Hepatocyte (in vitro differentiated cells): Measurements from ENCODE around the gene DLK2. TPM values are rescaled to one million over a fixed set of nuclear protein-coding genes. Genes with fewer than 3 reads are reported as not detected.

Source experiments
- DNase-seq: peaks from one replicate; pipeline ENCODE4 v3.0.0-alpha.2; 2016; ENCODE audit warnings: low spot score
- H2AFZ ChIP-seq: fragments of 200-600 bp; sonication (generic); 2 replicates; pipeline ENCODE4 v1.6.0; 2016; ENCODE audit warnings: antibody characterized with exemption, mild to moderate bottlenecking
- H3K27ac ChIP-seq: fragments of 200-600 bp; sonication (generic); 2 replicates; pipeline ENCODE4 v1.5.1; 2016; ENCODE audit warnings: mild to moderate bottlenecking
- H3K27me3 ChIP-seq: fragments of 200-600 bp; sonication (generic); 2 replicates; pipeline ENCODE4 v1.6.1; 2016
- H3K36me3 ChIP-seq: fragments of 200-600 bp; sonication (generic); replicated peaks from 2 replicates; pipeline ENCODE4 v1.5.1; 2016; ENCODE audit warnings: low read depth; ENCODE audit not compliant: insufficient read depth
- H3K4me1 ChIP-seq: fragments of 200-600 bp; sonication (generic); 2 replicates; pipeline ENCODE4 v1.5.1; 2016; ENCODE audit warnings: mild to moderate bottlenecking, moderate library complexity; ENCODE audit not compliant: insufficient read depth
- H3K4me2 ChIP-seq: fragments of 200-600 bp; sonication (generic); 2 replicates; pipeline ENCODE4 v1.6.0; 2016
- H3K4me3 ChIP-seq: fragments of 200-600 bp; sonication (generic); 2 replicates; pipeline ENCODE4 v1.5.1; 2016; ENCODE audit warnings: mild to moderate bottlenecking
- H3K79me2 ChIP-seq: fragments of 200-600 bp; sonication (generic); 2 replicates; pipeline ENCODE4 v1.6.0; 2017; ENCODE audit warnings: mild to moderate bottlenecking
- H3K9me2 ChIP-seq: fragments of 200-600 bp; sonication (generic); replicated peaks from 2 replicates; pipeline ENCODE4 v1.6.0; 2017; ENCODE audit warnings: mild to moderate bottlenecking; ENCODE audit not compliant: insufficient read depth
- H3K9me3 ChIP-seq: fragments of 200-600 bp; sonication (generic); 2 replicates; pipeline ENCODE4 v1.5.1; 2016; ENCODE audit warnings: low read depth, mild to moderate bottlenecking
- H4K20me1 ChIP-seq: fragments of 200-600 bp; sonication (generic); 2 replicates; pipeline ENCODE4 v1.6.0; 2016; ENCODE audit warnings: mild to moderate bottlenecking; ENCODE audit not compliant: insufficient read depth, poor library complexity, severe bottlenecking
- EZH2 ChIP-seq: fragments of 200-600 bp; sonication (generic); IDR thresholded peaks from 2 replicates; pipeline ENCODE4 v1.6.1; 2016; ENCODE audit warnings: antibody characterized with exemption, mild to moderate bottlenecking, borderline replicate concordance
- EZH2phosphoT487 ChIP-seq: fragments of 200-600 bp; sonication (generic); IDR thresholded peaks from one replicate; pipeline ENCODE4 v1.6.1; 2018; ENCODE audit warnings: antibody characterized with exemption, mild to moderate bottlenecking, low read depth, moderate library complexity; ENCODE audit not compliant: unreplicated experiment, severe bottlenecking
- WGBS: methylation state at CpG from one replicate; pipeline ENCODE4 v1.1.6; 2016; ENCODE audit warnings: low lambda C conversion rate; ENCODE audit errors: missing lambda C conversion rate; 5-methylcytosine and 5-hydroxymethylcytosine counted together
- polyA plus RNA-seq: library from polyadenylated mRNA; unstranded; fragments of >200 nt; fragmentation: Nextera tagmentation; extraction: Ambion mirVana; gene quantifications from 2 replicates; pipeline ENCODE4 v1.2.1, GENCODE V29; 2016
- total RNA-seq: library from RNA; depleted of rRNA; stranded (reverse); fragments of >200 nt; gene quantifications from 2 replicates; pipeline ENCODE4 v1.2.3, GENCODE V29; 2014
- TF ChIP-seq, protein P1 (sequence below): fragments of 200-600 bp; sonication (generic); IDR thresholded peaks from 2 replicates; pipeline ENCODE4 v1.5.1; 2016; ENCODE audit warnings: antibody characterized with exemption, mild to moderate bottlenecking; ENCODE audit not compliant: poor library complexity

Gene DLK2
- total and polyA plus RNA-seq, 2 experiments from 2014 or later = 0.33 to 1.8 TPM

DNA sequence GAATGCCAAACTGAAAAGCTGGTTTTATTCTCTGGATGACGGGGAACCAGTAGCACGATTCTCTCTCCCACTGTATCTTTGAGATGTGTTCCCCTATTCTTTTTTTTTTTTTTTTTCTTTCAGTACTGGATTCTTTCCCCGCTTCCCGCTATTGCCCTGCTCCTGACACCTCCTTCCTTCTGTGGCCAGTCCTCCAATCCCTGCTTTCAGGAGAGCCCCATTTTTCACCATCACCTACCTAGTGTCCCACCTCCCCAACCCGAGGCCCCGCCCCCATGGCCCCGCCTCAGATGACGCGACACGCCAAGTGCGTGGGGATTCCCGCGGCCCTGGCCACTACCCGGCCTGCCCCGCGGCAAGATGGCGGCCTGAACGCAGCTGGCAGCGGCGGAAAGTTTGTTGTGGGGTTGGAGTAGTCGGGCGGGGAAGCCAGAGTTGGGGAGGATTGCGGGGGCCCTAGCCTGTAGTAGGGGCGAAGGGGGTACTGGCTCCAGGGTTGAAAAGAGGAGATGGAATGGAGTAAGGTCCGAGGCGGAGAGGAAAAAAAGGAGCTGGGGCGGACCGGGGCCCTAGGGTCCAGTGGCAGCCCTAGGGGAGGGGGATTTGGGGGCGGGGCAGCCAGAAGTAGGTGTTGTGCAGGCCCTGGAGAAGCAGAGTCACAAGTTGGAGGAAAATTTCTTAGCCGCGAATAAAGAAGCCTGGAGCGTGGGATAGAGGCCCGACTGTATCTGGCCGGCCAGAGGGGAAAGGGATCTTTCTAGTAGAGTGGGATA lies 22.1 kb upstream of the DLK2 start, which contains the start of gene TJAP1:
Gene TJAP1 (plus strand): TSS at position 336 of the 773 bp plus-strand sequence. CDS start 21,432 bp downstream, outside the sequence.
- H3K27me3 ChIP-seq = no peaks in the 10 kb centered on the region
- WGBS = 2% methylated on average over 28 of the region's 34 CpGs
- peak within 1 kb of the TSS; percentile 91 for H2AFZ ChIP-seq
- H3K4me3 ChIP-seq = peak within 1 kb of the TSS; percentile 75
- H3K79me2 ChIP-seq = peaks cover 48% of the 10 kb centered on the region
- no peaks in the 10 kb centered on the region for H3K9me3 ChIP-seq
- H3K4me2 ChIP-seq = peak within 1 kb of the TSS; percentile 93
- peaks cover 22% of the 10 kb centered on the region for H3K4me1 ChIP-seq
- peak within 1 kb of the TSS; percentile 91 for H3K27ac ChIP-seq
- no peak for TF ChIP-seq EZH2
- TF ChIP-seq, protein P1, sequence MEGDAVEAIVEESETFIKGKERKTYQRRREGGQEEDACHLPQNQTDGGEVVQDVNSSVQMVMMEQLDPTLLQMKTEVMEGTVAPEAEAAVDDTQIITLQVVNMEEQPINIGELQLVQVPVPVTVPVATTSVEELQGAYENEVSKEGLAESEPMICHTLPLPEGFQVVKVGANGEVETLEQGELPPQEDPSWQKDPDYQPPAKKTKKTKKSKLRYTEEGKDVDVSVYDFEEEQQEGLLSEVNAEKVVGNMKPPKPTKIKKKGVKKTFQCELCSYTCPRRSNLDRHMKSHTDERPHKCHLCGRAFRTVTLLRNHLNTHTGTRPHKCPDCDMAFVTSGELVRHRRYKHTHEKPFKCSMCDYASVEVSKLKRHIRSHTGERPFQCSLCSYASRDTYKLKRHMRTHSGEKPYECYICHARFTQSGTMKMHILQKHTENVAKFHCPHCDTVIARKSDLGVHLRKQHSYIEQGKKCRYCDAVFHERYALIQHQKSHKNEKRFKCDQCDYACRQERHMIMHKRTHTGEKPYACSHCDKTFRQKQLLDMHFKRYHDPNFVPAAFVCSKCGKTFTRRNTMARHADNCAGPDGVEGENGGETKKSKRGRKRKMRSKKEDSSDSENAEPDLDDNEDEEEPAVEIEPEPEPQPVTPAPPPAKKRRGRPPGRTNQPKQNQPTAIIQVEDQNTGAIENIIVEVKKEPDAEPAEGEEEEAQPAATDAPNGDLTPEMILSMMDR = no peak
- TF ChIP-seq EZH2phosphoT487 = no peak
- no peaks in the 10 kb centered on the region for H3K9me2 ChIP-seq
- no peaks in the 10 kb centered on the region for H3K36me3 ChIP-seq
- peaks cover 2% of the 10 kb centered on the region for H4K20me1 ChIP-seq
- DNase-seq = peak; percentile 96

- peak overlapping the region; percentile 58 for H3K27ac ChIP-seq
- no peak overlapping the region for H3K4me3 ChIP-seq
- 31% methylated on average over 2 of the region's 2 CpGs for WGBS
- peaks cover 22% of the 10 kb centered on the region for H3K4me1 ChIP-seq
- no peaks in the 10 kb centered on the region for H3K36me3 ChIP-seq
- peaks cover 41% of the 10 kb centered on the region for H3K79me2 ChIP-seq
- no peaks in the 10 kb centered on the region for H3K9me3 ChIP-seq
- H4K20me1 ChIP-seq = peaks cover 2% of the 10 kb centered on the region
- H3K4me2 ChIP-seq = peak overlapping the region; percentile 93
- TF ChIP-seq, protein P1 = no peak
- TF ChIP-seq EZH2 (no peak), EZH2phosphoT487 (no peak)
- DNase-seq = no peak
- no peaks in the 10 kb centered on the region for H3K27me3 ChIP-seq
- H3K9me2 ChIP-seq = no peaks in the 10 kb centered on the region
- H2AFZ ChIP-seq = peak overlapping the region; percentile 91
Observed at GRCh38 chr6:43476746-43477145, 21.4 kb upstream of the DLK2 start.

DNA sequence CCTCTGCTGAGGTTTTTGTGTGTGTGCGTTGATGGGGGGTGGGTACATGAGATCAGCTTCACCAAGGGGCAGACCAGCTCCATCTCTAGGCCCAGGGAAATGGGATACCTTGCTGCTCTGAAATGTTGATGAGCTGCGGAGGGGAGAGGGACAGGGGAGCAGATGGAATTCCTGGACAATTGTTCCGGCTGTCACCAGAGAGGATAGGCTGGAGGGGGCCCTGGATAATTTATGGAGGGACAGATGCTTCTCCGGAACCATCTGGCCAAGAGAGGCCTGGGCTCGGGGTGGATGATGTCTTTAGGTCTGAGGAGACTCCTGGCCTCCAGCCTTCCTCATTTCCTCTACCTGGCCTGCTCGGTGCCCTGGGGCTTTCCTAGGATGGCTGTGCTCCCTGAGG lies 20.2 kb upstream of the DLK2 start:
- Histone ChIP-seq H3K4me2 (no peak overlapping the region), H3K79me2 (peaks cover 29% of the 10 kb centered on the region), H4K20me1 (peaks cover 2% of the 10 kb centered on the region), H2AFZ (no peak overlapping the region), H3K9me3 (no peaks in the 10 kb centered on the region), H3K4me1 (peaks cover 11% of the 10 kb centered on the region), H3K36me3 (no peaks in the 10 kb centered on the region), H3K27ac (no peak overlapping the region), H3K9me2 (no peaks in the 10 kb centered on the region), H3K4me3 (no peak overlapping the region), H3K27me3 (no peaks in the 10 kb centered on the region)
- no peak for DNase-seq
- TF ChIP-seq EZH2 (no peak), EZH2phosphoT487 (no peak)
- TF ChIP-seq, protein P1 = no peak
- 86% methylated on average over 6 of the region's 6 CpGs for WGBS
